Measurements from ENCODE around the gene ATG9B. TPM values are rescaled to one million over a fixed set of nuclear protein-coding genes. Genes with fewer than 3 reads are reported as not detected.
A peak's percentile ranks its signal among the peaks of the same experiment; 100 is the strongest.

The ATG9B gene
- total and polyA plus RNA-seq, 5 donors from 2014 or later: 18.6 to 38.7 (median 35.7) TPM

GRCh38 chr7:150998341-150998740 is 26.0 kb downstream of the ATG9B start:
- Mint-ChIP-seq H3K36me3 (peaks cover 8% of the 10 kb centered on the region), H3K27me3 (peaks cover 6% of the 10 kb centered on the region), H3K4me3 (peak overlapping the region in 1 of 4 donors; percentile 49), H3K9me3 (no peaks in the 10 kb centered on the region), H3K4me1 (peaks cover 0 to 45% (median 8%) of the 10 kb centered on the region in 4 donors), H3K27ac (no peak overlapping the region)
- no peak overlapping the region for H3K4me3 ChIP-seq (ENCODE audit: low read depth, low read length)
- H3K27ac ChIP-seq (ENCODE audit: insufficient read depth, low read length, poor library complexity, severe bottlenecking): no peak overlapping the region
- H3K4me1 ChIP-seq (ENCODE audit: control insufficient read depth, insufficient read depth, low read length, poor library complexity, severe bottlenecking): peaks cover 54% of the 10 kb centered on the region
- no peak for DNase-seq
- no peaks in the 10 kb centered on the region for H3K36me3 ChIP-seq (ENCODE audit: control insufficient read depth, insufficient read depth, low read length)
- H3K9me3 ChIP-seq (ENCODE audit: control insufficient read depth in 2 of 2, low read length in 2 of 2): no peaks in the 10 kb centered on the region
- ATAC-seq (ENCODE audit: low read depth in 2 of 2): no peak
- H3K27me3 ChIP-seq (ENCODE audit: control insufficient read depth, insufficient read depth, low read length): no peaks in the 10 kb centered on the region

GRCh38 chr7:150997817-150998216 is 26.5 kb downstream of the ATG9B start:
- Mint-ChIP-seq H3K36me3 (peaks cover 8% of the 10 kb centered on the region), H3K4me1 (peaks cover 0 to 45% (median 8%) of the 10 kb centered on the region in 4 donors), H3K4me3 (peak overlapping the region in 2 of 4 donors; percentile 49 to 66), H3K27ac (peak overlapping the region in 1 of 3 donors; percentile 65), H3K27me3 (peaks cover 3% of the 10 kb centered on the region), H3K9me3 (no peaks in the 10 kb centered on the region)
- Histone ChIP-seq H3K4me3 (ENCODE audit: low read depth, low read length) (no peak overlapping the region), H3K9me3 (ENCODE audit: control insufficient read depth in 2 of 2, low read length in 2 of 2) (no peaks in the 10 kb centered on the region), H3K27me3 (ENCODE audit: control insufficient read depth, insufficient read depth, low read length) (no peaks in the 10 kb centered on the region), H3K36me3 (ENCODE audit: control insufficient read depth, insufficient read depth, low read length) (no peaks in the 10 kb centered on the region), H3K27ac (ENCODE audit: insufficient read depth, low read length, poor library complexity, severe bottlenecking) (no peak overlapping the region), H3K4me1 (ENCODE audit: control insufficient read depth, insufficient read depth, low read length, poor library complexity, severe bottlenecking) (peaks cover 54% of the 10 kb centered on the region)
- ATAC-seq (ENCODE audit: low read depth in 2 of 2): no peak
- no peak for DNase-seq

- Histone ChIP-seq H3K4me1 (ENCODE audit: control insufficient read depth, insufficient read depth, low read length, poor library complexity, severe bottlenecking) (peaks cover 54% of the 10 kb centered on the region), H3K9me3 (ENCODE audit: control insufficient read depth in 2 of 2, low read length in 2 of 2) (no peaks in the 10 kb centered on the region), H3K36me3 (ENCODE audit: control insufficient read depth, insufficient read depth, low read length) (no peaks in the 10 kb centered on the region), H3K4me3 (ENCODE audit: low read depth, low read length) (no peak overlapping the region), H3K27ac (ENCODE audit: insufficient read depth, low read length, poor library complexity, severe bottlenecking) (no peak overlapping the region), H3K27me3 (ENCODE audit: control insufficient read depth, insufficient read depth, low read length) (no peaks in the 10 kb centered on the region)
- Mint-ChIP-seq H3K4me3 (peak overlapping the region in 1 of 4 donors; percentile 49), H3K4me1 (peaks cover 0 to 45% (median 10%) of the 10 kb centered on the region in 4 donors), H3K36me3 (peaks cover 8% of the 10 kb centered on the region), H3K9me3 (no peaks in the 10 kb centered on the region), H3K27ac (no peak overlapping the region), H3K27me3 (no peaks in the 10 kb centered on the region)
- DNase-seq: no peak
- ATAC-seq (ENCODE audit: low read depth in 2 of 2): no peak
Observed at GRCh38 chr7:150997075-150997511, 27.2 kb downstream of the ATG9B start.

GRCh38 chr7:150996376-150997074 is 27.8 kb downstream of the ATG9B start:
- ATAC-seq (ENCODE audit: low read depth in 2 of 2) (no peak), DNase-seq (no peak)
- Histone ChIP-seq H3K4me3 (ENCODE audit: low read depth, low read length) (no peak overlapping the region), H3K9me3 (ENCODE audit: control insufficient read depth in 2 of 2, low read length in 2 of 2) (no peaks in the 10 kb centered on the region), H3K36me3 (ENCODE audit: control insufficient read depth, insufficient read depth, low read length) (no peaks in the 10 kb centered on the region), H3K27me3 (ENCODE audit: control insufficient read depth, insufficient read depth, low read length) (no peaks in the 10 kb centered on the region), H3K4me1 (ENCODE audit: control insufficient read depth, insufficient read depth, low read length, poor library complexity, severe bottlenecking) (peaks cover 54% of the 10 kb centered on the region), H3K27ac (ENCODE audit: insufficient read depth, low read length, poor library complexity, severe bottlenecking) (no peak overlapping the region)
- peaks cover 0 to 45% (median 10%) of the 10 kb centered on the region in 4 donors for H3K4me1 Mint-ChIP-seq
- H3K9me3 Mint-ChIP-seq: no peaks in the 10 kb centered on the region
- peaks cover 8% of the 10 kb centered on the region for H3K36me3 Mint-ChIP-seq
- H3K27ac Mint-ChIP-seq: no peak overlapping the region
- no peaks in the 10 kb centered on the region for H3K27me3 Mint-ChIP-seq
- peak overlapping the region in 1 of 4 donors; percentile 60 for H3K4me3 Mint-ChIP-seq

GRCh38 chr7:150994838-150995510 is 29.3 kb downstream of the ATG9B start:
- Mint-ChIP-seq H3K4me1 (peaks cover 0 to 44% (median 14%) of the 10 kb centered on the region in 4 donors), H3K27me3 (no peaks in the 10 kb centered on the region), H3K4me3 (peak overlapping the region in 2 of 4 donors; percentile 12 to 59), H3K36me3 (peaks cover 2% of the 10 kb centered on the region), H3K9me3 (peaks cover 0 to 15% (median 5%) of the 10 kb centered on the region in 7 donors), H3K27ac (no peak overlapping the region)
- Histone ChIP-seq H3K27ac (ENCODE audit: insufficient read depth, low read length, poor library complexity, severe bottlenecking) (peak overlapping the region; percentile 41), H3K9me3 (ENCODE audit: control insufficient read depth in 2 of 2, low read length in 2 of 2) (peaks cover 8 to 12% of the 10 kb centered on the region in 2 experiments), H3K27me3 (ENCODE audit: control insufficient read depth, insufficient read depth, low read length) (no peaks in the 10 kb centered on the region), H3K4me3 (ENCODE audit: low read depth, low read length) (no peak overlapping the region), H3K4me1 (ENCODE audit: control insufficient read depth, insufficient read depth, low read length, poor library complexity, severe bottlenecking) (peaks cover 53% of the 10 kb centered on the region), H3K36me3 (ENCODE audit: control insufficient read depth, insufficient read depth, low read length) (no peaks in the 10 kb centered on the region)
- no peak for DNase-seq
- ATAC-seq (ENCODE audit: low read depth in 2 of 2): no peak

GRCh38 chr7:150994141-150994837 is 30.0 kb downstream of the ATG9B start:
- peak in 1 of 3 donors; percentile 72 for DNase-seq
- Histone ChIP-seq H3K27me3 (ENCODE audit: control insufficient read depth, insufficient read depth, low read length) (no peaks in the 10 kb centered on the region), H3K4me1 (ENCODE audit: control insufficient read depth, insufficient read depth, low read length, poor library complexity, severe bottlenecking) (peaks cover 46% of the 10 kb centered on the region), H3K36me3 (ENCODE audit: control insufficient read depth, insufficient read depth, low read length) (no peaks in the 10 kb centered on the region), H3K9me3 (ENCODE audit: control insufficient read depth in 2 of 2, low read length in 2 of 2) (peaks cover 8 to 19% of the 10 kb centered on the region in 2 experiments), H3K27ac (ENCODE audit: insufficient read depth, low read length, poor library complexity, severe bottlenecking) (peak overlapping the region; percentile 41), H3K4me3 (ENCODE audit: low read depth, low read length) (no peak overlapping the region)
- H3K27me3 Mint-ChIP-seq: no peaks in the 10 kb centered on the region
- ATAC-seq (ENCODE audit: low read depth in 2 of 2): peak; percentile 62 to 68
- peaks cover 0 to 47% (median 15%) of the 10 kb centered on the region in 4 donors for H3K4me1 Mint-ChIP-seq
- peaks cover 2% of the 10 kb centered on the region for H3K36me3 Mint-ChIP-seq
- H3K4me3 Mint-ChIP-seq: peak overlapping the region in 2 of 4 donors; percentile 60 to 81
- H3K9me3 Mint-ChIP-seq: peaks cover 0 to 22% (median 5%) of the 10 kb centered on the region in 7 donors
- peak overlapping the region; percentile 57 to 67 (median 58) for H3K27ac Mint-ChIP-seq

GRCh38 chr7:150993511-150993910 is 30.8 kb downstream of the ATG9B start:
- H3K9me3 ChIP-seq (ENCODE audit: control insufficient read depth in 2 of 2, low read length in 2 of 2): peaks cover 8 to 19% of the 10 kb centered on the region in 2 experiments
- no peak overlapping the region for H3K27ac Mint-ChIP-seq
- ATAC-seq (ENCODE audit: low read depth in 2 of 2): no peak
- H3K36me3 ChIP-seq (ENCODE audit: control insufficient read depth, insufficient read depth, low read length): no peaks in the 10 kb centered on the region
- no peak for DNase-seq
- H3K27me3 ChIP-seq (ENCODE audit: control insufficient read depth, insufficient read depth, low read length): no peaks in the 10 kb centered on the region
- peaks cover 0 to 22% (median 5%) of the 10 kb centered on the region in 7 donors for H3K9me3 Mint-ChIP-seq
- H3K4me1 Mint-ChIP-seq: peaks cover under 1 to 47% (median 19%) of the 10 kb centered on the region in 4 donors
- H3K27me3 Mint-ChIP-seq: no peaks in the 10 kb centered on the region
- H3K4me3 ChIP-seq (ENCODE audit: low read depth, low read length): no peak overlapping the region
- peaks cover 46% of the 10 kb centered on the region for H3K4me1 ChIP-seq (ENCODE audit: control insufficient read depth, insufficient read depth, low read length, poor library complexity, severe bottlenecking)
- no peak overlapping the region for H3K4me3 Mint-ChIP-seq
- peaks cover 2% of the 10 kb centered on the region for H3K36me3 Mint-ChIP-seq
- H3K27ac ChIP-seq (ENCODE audit: insufficient read depth, low read length, poor library complexity, severe bottlenecking): no peak overlapping the region

Data from CD4-positive, CD25-positive, alpha-beta regulatory T cell (primary cell).